ENCODE measurements around the gene COPS9. TPM values are rescaled to one million over a fixed set of nuclear protein-coding genes. Genes with fewer than 3 reads are reported as not detected.

Gene COPS9
- total RNA-seq, 1 donor from 2014 or later: 143 TPM

DNA sequence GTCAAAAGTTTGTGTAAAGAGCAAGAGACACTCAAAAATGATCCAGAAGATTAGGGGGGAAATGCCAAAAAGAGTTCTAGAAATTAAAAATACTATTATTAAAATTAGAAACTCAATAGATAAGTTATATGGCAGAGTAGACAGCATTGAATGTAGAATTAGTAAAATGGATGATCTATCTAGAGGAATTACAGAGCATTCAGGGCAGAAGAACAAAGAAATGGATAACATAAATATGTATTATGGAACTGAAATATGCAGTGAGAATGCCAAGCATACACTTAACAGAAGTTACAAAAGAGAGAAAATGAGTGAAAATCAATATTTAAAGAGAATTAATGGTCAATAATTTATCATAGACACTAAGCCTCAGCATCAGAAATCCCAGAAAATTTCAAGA is 49.5 kb downstream of the COPS9 start:
- Mint-ChIP-seq H3K27me3 (ENCODE audit: low read depth) (peaks cover 49% of the 10 kb centered on the region), H3K4me3 (no peak overlapping the region), H3K36me3 (ENCODE audit: low read depth) (peaks cover 4% of the 10 kb centered on the region), H3K27ac (ENCODE audit: unreplicated experiment) (no peak overlapping the region), H3K9me3 (peaks cover 18% of the 10 kb centered on the region), H3K4me1 (no peaks in the 10 kb centered on the region)
- TF ChIP-seq, protein P1, sequence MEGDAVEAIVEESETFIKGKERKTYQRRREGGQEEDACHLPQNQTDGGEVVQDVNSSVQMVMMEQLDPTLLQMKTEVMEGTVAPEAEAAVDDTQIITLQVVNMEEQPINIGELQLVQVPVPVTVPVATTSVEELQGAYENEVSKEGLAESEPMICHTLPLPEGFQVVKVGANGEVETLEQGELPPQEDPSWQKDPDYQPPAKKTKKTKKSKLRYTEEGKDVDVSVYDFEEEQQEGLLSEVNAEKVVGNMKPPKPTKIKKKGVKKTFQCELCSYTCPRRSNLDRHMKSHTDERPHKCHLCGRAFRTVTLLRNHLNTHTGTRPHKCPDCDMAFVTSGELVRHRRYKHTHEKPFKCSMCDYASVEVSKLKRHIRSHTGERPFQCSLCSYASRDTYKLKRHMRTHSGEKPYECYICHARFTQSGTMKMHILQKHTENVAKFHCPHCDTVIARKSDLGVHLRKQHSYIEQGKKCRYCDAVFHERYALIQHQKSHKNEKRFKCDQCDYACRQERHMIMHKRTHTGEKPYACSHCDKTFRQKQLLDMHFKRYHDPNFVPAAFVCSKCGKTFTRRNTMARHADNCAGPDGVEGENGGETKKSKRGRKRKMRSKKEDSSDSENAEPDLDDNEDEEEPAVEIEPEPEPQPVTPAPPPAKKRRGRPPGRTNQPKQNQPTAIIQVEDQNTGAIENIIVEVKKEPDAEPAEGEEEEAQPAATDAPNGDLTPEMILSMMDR (conservative IDR thresholded peaks at IDR 0.05): no peak
- no peak for DNase-seq (ENCODE audit: low read depth, low spot score)

Other genes with a start within 250 kb of the COPS9 start
- gene NDUFA10, start 111.0 kb downstream of the COPS9 start, total RNA-seq: 81.3 and 81.9 TPM in 2 replicates
- gene OR6B2, start 105.9 kb downstream of the COPS9 start, total RNA-seq: not detected in 2 replicates
- gene OR6B3, start 82.8 kb downstream of the COPS9 start, total RNA-seq: not detected in 2 replicates
- not detected in 2 replicates for gene OTOS, start 4.4 kb upstream of the COPS9 start, total RNA-seq

Measured in neural crest cell (in vitro differentiated cells).